Measurements from ENCODE around the gene RRP9.

DNA sequence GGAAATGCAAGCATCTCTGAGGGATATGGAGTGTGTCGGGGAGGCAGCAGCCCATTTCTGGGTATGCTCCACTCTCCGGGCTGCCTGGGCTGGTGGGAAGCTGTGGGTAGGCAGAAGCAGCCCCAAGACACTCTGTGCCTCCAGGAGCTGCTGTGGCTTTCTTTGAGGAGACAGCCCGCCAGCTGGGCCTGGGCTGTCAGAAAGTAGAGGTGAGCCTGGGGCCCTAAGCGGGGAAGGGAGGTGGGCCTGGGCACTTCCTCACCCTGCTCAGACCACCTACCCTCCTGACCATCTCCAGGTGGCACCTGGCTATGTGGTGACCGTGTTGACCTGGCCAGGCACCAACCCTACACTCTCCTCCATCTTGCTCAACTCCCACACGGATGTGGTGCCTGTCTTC lies 43.4 kb upstream of the RRP9 start:
- TF ChIP-seq POLR2A (IDR thresholded peaks at IDR 0.05; ENCODE audit: low read length) = no peak
- no peak for TF ChIP-seq GATA1 (IDR thresholded peaks at IDR 0.05; ENCODE audit: low read depth, low read length)

Measured in erythroblast (primary cell).